ENCODE results near the gene VILL.

VILL gene

GRCh38 chr3:37992271-37993066 lies 1.9 kb downstream of the VILL start:
- no peak overlapping the region for H3K4me3 ChIP-seq (ENCODE audit: low read depth in 1 of 5, low read length in 5 of 5)
- H3K27me3 ChIP-seq (ENCODE audit: control insufficient read depth in 5 of 5, insufficient read depth in 4 of 5, low read length in 5 of 5): no peaks in the 10 kb centered on the region
- H3K36me3 ChIP-seq (ENCODE audit: control insufficient read depth in 5 of 5, insufficient read depth in 5 of 5, low read length in 5 of 5): peaks cover 0 to 13% (median 0%) of the 10 kb centered on the region in 5 donors
- no peak overlapping the region for H3K27ac ChIP-seq (ENCODE audit: low read depth, low read length)
- H3K9me3 ChIP-seq (ENCODE audit: control insufficient read depth in 5 of 5, low read length in 5 of 5): no peaks in the 10 kb centered on the region
- H3K9ac ChIP-seq (ENCODE audit: low read length in 5 of 5): no peak overlapping the region
- H3K4me1 ChIP-seq (ENCODE audit: control insufficient read depth in 5 of 5, insufficient read depth in 5 of 5, low read length in 5 of 5): peaks cover 0 to 29% (median 18%) of the 10 kb centered on the region in 5 donors

DNA sequence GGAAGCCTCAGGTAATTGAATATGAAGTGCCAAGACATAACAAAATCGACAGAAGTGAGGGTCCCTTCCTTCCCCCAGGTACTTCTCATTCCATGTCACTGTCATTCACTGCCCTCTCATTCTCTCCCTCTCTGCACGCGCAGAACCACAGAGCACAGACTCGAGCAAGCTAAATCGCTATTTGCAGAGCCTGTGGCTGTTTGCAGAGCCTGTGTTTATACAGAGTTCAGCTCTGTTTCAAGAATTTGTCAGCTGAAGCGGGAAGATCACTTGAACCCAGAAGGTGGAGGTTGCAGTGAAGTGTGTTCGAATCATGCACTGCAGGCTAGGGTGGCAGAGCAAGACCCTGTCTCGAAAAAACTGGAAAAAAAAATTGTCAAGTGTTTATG lies 2.5 kb downstream of the VILL start:
- Histone ChIP-seq H3K36me3 (ENCODE audit: control insufficient read depth in 5 of 5, insufficient read depth in 5 of 5, low read length in 5 of 5) (peaks cover 0 to 13% (median 0%) of the 10 kb centered on the region in 5 donors), H3K9me3 (ENCODE audit: control insufficient read depth in 5 of 5, low read length in 5 of 5) (no peaks in the 10 kb centered on the region), H3K4me1 (ENCODE audit: control insufficient read depth in 5 of 5, insufficient read depth in 5 of 5, low read length in 5 of 5) (peaks cover 0 to 33% (median 21%) of the 10 kb centered on the region in 5 donors), H3K9ac (ENCODE audit: low read length in 5 of 5) (no peak overlapping the region), H3K27ac (ENCODE audit: low read depth, low read length) (no peak overlapping the region), H3K27me3 (ENCODE audit: control insufficient read depth in 5 of 5, insufficient read depth in 4 of 5, low read length in 5 of 5) (no peaks in the 10 kb centered on the region), H3K4me3 (ENCODE audit: low read depth in 1 of 5, low read length in 5 of 5) (peak overlapping the region in 1 of 5 donors; percentile 85)

DNA sequence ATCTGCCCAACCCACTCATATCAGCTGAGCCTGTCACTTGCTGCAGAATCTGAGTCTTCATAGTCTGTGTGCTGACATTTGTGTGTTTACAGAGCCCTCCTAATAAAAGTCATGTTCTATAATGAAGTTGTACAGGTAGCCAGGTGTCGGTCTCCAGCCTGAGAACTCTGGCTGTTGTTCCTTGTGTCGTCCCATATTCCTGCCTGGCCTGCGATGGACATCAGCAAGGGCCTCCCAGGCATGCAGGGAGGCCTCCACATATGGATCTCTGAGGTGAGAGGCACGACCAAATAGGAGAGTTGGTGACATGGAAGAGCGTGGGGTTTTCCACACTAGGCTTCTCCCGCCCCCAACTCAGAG lies 2.9 kb downstream of the VILL start:
- H3K4me1 ChIP-seq (ENCODE audit: control insufficient read depth in 5 of 5, insufficient read depth in 5 of 5, low read length in 5 of 5): peaks cover 0 to 37% (median 24%) of the 10 kb centered on the region in 5 donors
- H3K9ac ChIP-seq (ENCODE audit: low read length in 5 of 5): peak overlapping the region; percentile 48 to 83 (median 72)
- peaks cover 0 to 13% (median 0%) of the 10 kb centered on the region in 5 donors for H3K36me3 ChIP-seq (ENCODE audit: control insufficient read depth in 5 of 5, insufficient read depth in 5 of 5, low read length in 5 of 5)
- peak overlapping the region; percentile 76 to 87 (median 85) for H3K4me3 ChIP-seq (ENCODE audit: low read depth in 1 of 5, low read length in 5 of 5)
- H3K27ac ChIP-seq (ENCODE audit: low read depth, low read length): peak overlapping the region; percentile 61
- no peaks in the 10 kb centered on the region for H3K27me3 ChIP-seq (ENCODE audit: control insufficient read depth in 5 of 5, insufficient read depth in 4 of 5, low read length in 5 of 5)
- H3K9me3 ChIP-seq (ENCODE audit: control insufficient read depth in 5 of 5, low read length in 5 of 5): no peaks in the 10 kb centered on the region

- peaks cover 0 to 13% (median 0%) of the 10 kb centered on the region in 5 donors for H3K36me3 ChIP-seq (ENCODE audit: control insufficient read depth in 5 of 5, insufficient read depth in 5 of 5, low read length in 5 of 5)
- H3K4me1 ChIP-seq (ENCODE audit: control insufficient read depth in 5 of 5, insufficient read depth in 5 of 5, low read length in 5 of 5): peaks cover 0 to 41% (median 28%) of the 10 kb centered on the region in 5 donors
- peak overlapping the region; percentile 61 for H3K27ac ChIP-seq (ENCODE audit: low read depth, low read length)
- H3K9ac ChIP-seq (ENCODE audit: low read length in 5 of 5): peak overlapping the region; percentile 48 to 83 (median 72)
- no peaks in the 10 kb centered on the region for H3K27me3 ChIP-seq (ENCODE audit: control insufficient read depth in 5 of 5, insufficient read depth in 4 of 5, low read length in 5 of 5)
- peak overlapping the region; percentile 76 to 87 (median 85) for H3K4me3 ChIP-seq (ENCODE audit: low read depth in 1 of 5, low read length in 5 of 5)
- no peaks in the 10 kb centered on the region for H3K9me3 ChIP-seq (ENCODE audit: control insufficient read depth in 5 of 5, low read length in 5 of 5)
Measured at GRCh38 chr3:37993820-37994638, 3.4 kb downstream of the VILL start.

GRCh38 chr3:37994639-37994972 lies 4.0 kb downstream of the VILL start:
- H3K9me3 ChIP-seq (ENCODE audit: control insufficient read depth in 5 of 5, low read length in 5 of 5): no peaks in the 10 kb centered on the region
- peak overlapping the region; percentile 37 for H3K27ac ChIP-seq (ENCODE audit: low read depth, low read length)
- H3K9ac ChIP-seq (ENCODE audit: low read length in 5 of 5): peak overlapping the region in 3 of 5 donors; percentile 71 to 83 (median 78)
- peaks cover 0 to 45% (median 31%) of the 10 kb centered on the region in 5 donors for H3K4me1 ChIP-seq (ENCODE audit: control insufficient read depth in 5 of 5, insufficient read depth in 5 of 5, low read length in 5 of 5)
- no peaks in the 10 kb centered on the region for H3K27me3 ChIP-seq (ENCODE audit: control insufficient read depth in 5 of 5, insufficient read depth in 4 of 5, low read length in 5 of 5)
- H3K36me3 ChIP-seq (ENCODE audit: control insufficient read depth in 5 of 5, insufficient read depth in 5 of 5, low read length in 5 of 5): peaks cover 0 to 13% (median 0%) of the 10 kb centered on the region in 5 donors
- H3K4me3 ChIP-seq (ENCODE audit: low read depth in 1 of 5, low read length in 5 of 5): peak overlapping the region; percentile 58 to 87 (median 78)

DNA sequence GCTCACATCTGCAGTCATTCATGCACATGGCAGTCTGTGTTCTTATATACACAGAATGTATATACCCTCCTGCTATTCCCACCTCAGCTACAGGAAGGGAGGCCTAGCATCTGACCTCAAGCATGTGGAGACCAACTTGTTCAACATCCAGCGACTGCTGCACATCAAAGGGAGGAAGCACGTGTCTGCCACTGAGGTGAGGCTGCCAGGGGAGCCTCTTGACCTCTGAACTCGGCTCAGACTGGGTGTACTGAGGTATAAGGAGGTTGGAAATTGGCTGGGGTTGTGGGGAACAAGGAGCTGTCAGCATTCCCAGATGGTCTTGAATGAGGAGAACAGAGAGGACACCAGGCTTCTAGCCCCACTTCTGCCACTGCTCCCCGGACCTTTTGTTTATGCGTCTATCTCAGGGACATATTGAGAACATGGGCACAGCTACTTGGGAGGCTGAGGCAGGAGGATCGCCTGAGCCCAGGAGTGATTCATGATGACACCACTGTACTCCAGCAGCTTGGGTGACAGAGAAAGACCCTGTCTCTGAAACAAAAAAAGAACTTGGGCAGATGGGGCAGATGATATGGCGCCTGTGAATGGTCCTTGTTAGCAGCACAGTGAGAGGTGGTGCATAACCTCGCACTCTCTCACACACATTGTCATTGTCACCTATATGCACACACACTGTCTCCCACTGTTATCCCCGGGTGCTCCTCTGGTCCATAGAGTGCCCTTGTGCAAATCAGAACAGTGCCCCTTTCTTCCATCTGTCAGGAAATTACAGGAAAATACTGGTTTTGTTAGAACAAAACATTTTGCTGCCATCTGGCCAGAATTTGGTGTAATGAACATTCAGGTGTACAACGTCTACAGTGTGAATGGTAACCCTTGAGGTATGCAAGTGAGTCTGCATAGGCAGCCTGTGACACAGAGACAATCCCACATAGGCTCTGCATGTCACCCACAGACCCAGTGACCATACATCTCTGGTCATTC lies 5.4 kb downstream of the VILL start:
- Histone ChIP-seq H3K27ac (ENCODE audit: low read depth, low read length) (no peak overlapping the region), H3K9ac (ENCODE audit: low read length in 5 of 5) (no peak overlapping the region), H3K4me3 (ENCODE audit: low read depth in 1 of 5, low read length in 5 of 5) (no peak overlapping the region), H3K36me3 (ENCODE audit: control insufficient read depth in 5 of 5, insufficient read depth in 5 of 5, low read length in 5 of 5) (peaks cover 0 to 17% (median 3%) of the 10 kb centered on the region in 5 donors), H3K9me3 (ENCODE audit: control insufficient read depth in 5 of 5, low read length in 5 of 5) (no peaks in the 10 kb centered on the region), H3K4me1 (ENCODE audit: control insufficient read depth in 5 of 5, insufficient read depth in 5 of 5, low read length in 5 of 5) (peaks cover 0 to 45% (median 31%) of the 10 kb centered on the region in 5 donors), H3K27me3 (ENCODE audit: control insufficient read depth in 5 of 5, insufficient read depth in 4 of 5, low read length in 5 of 5) (no peaks in the 10 kb centered on the region)

GRCh38 chr3:37996785-37997301 lies 6.3 kb downstream of the VILL start:
- H3K9ac ChIP-seq (ENCODE audit: low read length in 5 of 5): no peak overlapping the region

GRCh38 chr3:37997342-37997741 lies 6.8 kb downstream of the VILL start:
- Histone ChIP-seq H3K9me3 (ENCODE audit: control insufficient read depth in 5 of 5, low read length in 5 of 5) (no peaks in the 10 kb centered on the region), H3K27ac (ENCODE audit: low read depth, low read length) (no peak overlapping the region), H3K9ac (ENCODE audit: low read length in 5 of 5) (no peak overlapping the region), H3K4me3 (ENCODE audit: low read depth in 1 of 5, low read length in 5 of 5) (no peak overlapping the region), H3K4me1 (ENCODE audit: control insufficient read depth in 5 of 5, insufficient read depth in 5 of 5, low read length in 5 of 5) (peaks cover 0 to 45% (median 31%) of the 10 kb centered on the region in 5 donors), H3K36me3 (ENCODE audit: control insufficient read depth in 5 of 5, insufficient read depth in 5 of 5, low read length in 5 of 5) (peaks cover 0 to 30% (median 14%) of the 10 kb centered on the region in 5 donors), H3K27me3 (ENCODE audit: control insufficient read depth in 5 of 5, insufficient read depth in 4 of 5, low read length in 5 of 5) (no peaks in the 10 kb centered on the region)

More at GRCh38 chr3:37996785-37997301, 6.3 kb downstream of the VILL start:
- no peaks in the 10 kb centered on the region for H3K9me3 ChIP-seq (ENCODE audit: control insufficient read depth in 5 of 5, low read length in 5 of 5)
- peak overlapping the region in 1 of 5 donors; percentile 8 for H3K4me3 ChIP-seq (ENCODE audit: low read depth in 1 of 5, low read length in 5 of 5)
- H3K27ac ChIP-seq (ENCODE audit: low read depth, low read length): no peak overlapping the region
- H3K4me1 ChIP-seq (ENCODE audit: control insufficient read depth in 5 of 5, insufficient read depth in 5 of 5, low read length in 5 of 5): peaks cover 0 to 45% (median 31%) of the 10 kb centered on the region in 5 donors
- peaks cover 0 to 25% (median 9%) of the 10 kb centered on the region in 5 donors for H3K36me3 ChIP-seq (ENCODE audit: control insufficient read depth in 5 of 5, insufficient read depth in 5 of 5, low read length in 5 of 5)
- H3K27me3 ChIP-seq (ENCODE audit: control insufficient read depth in 5 of 5, insufficient read depth in 4 of 5, low read length in 5 of 5): no peaks in the 10 kb centered on the region

- Histone ChIP-seq H3K9me3 (ENCODE audit: control insufficient read depth in 5 of 5, low read length in 5 of 5) (no peaks in the 10 kb centered on the region), H3K27ac (ENCODE audit: low read depth, low read length) (peak overlapping the region; percentile 79), H3K27me3 (ENCODE audit: control insufficient read depth in 5 of 5, insufficient read depth in 4 of 5, low read length in 5 of 5) (no peaks in the 10 kb centered on the region), H3K4me3 (ENCODE audit: low read depth in 1 of 5, low read length in 5 of 5) (peak overlapping the region in 3 of 5 donors; percentile 69 to 77 (median 71)), H3K9ac (ENCODE audit: low read length in 5 of 5) (peak overlapping the region in 4 of 5 donors; percentile 69 to 87 (median 80)), H3K36me3 (ENCODE audit: control insufficient read depth in 5 of 5, insufficient read depth in 5 of 5, low read length in 5 of 5) (peaks cover 0 to 35% (median 18%) of the 10 kb centered on the region in 5 donors), H3K4me1 (ENCODE audit: control insufficient read depth in 5 of 5, insufficient read depth in 5 of 5, low read length in 5 of 5) (peaks cover 0 to 45% (median 31%) of the 10 kb centered on the region in 5 donors)
Measured at GRCh38 chr3:37997791-37998370, 7.3 kb downstream of the VILL start.

Measured in subcutaneous abdominal adipose tissue (tissue), 5 donors.